AML-193 (cell line): ENCODE measurements around the gene SLC11A2.
"Not testable (repeated sequence)": the region's sequence is repeated elsewhere in the genome, so short reads cannot be mapped to it uniquely, and the experiment has no call there.

Source experiments
- DNase-seq, 2 experiments: peaks; one replicate each; lab custom pipeline; 2025; lab: John Stamatoyannopoulos, UW

SLC11A2 gene

GRCh38 chr12:51025338-51025835, 797 bp downstream of the SLC11A2 start:
- no peak for DNase-seq

- DNase-seq = no peak
Observed at GRCh38 chr12:51023625-51024382, 2.4 kb downstream of the SLC11A2 start.

- DNase-seq = no peak
Observed at GRCh38 chr12:51021694-51022093, 4.5 kb downstream of the SLC11A2 start.

GRCh38 chr12:51020448-51021182, 5.6 kb downstream of the SLC11A2 start:
- no peak for DNase-seq

GRCh38 chr12:51019927-51020326, 6.3 kb downstream of the SLC11A2 start:
- no peak for DNase-seq

GRCh38 chr12:51018956-51019355, 7.2 kb downstream of the SLC11A2 start:
- no peak for DNase-seq

- DNase-seq = no peak
Observed at GRCh38 chr12:51017452-51017851, 8.7 kb downstream of the SLC11A2 start.

- not testable (repeated sequence) for DNase-seq
Observed at GRCh38 chr12:51014467-51014866, 11.7 kb downstream of the SLC11A2 start.

- DNase-seq = no peak
Observed at GRCh38 chr12:51013441-51013840, 12.7 kb downstream of the SLC11A2 start.

GRCh38 chr12:51012570-51013236, 13.5 kb downstream of the SLC11A2 start:
- no peak for DNase-seq

GRCh38 chr12:51011955-51012354, 14.2 kb downstream of the SLC11A2 start:
- no peak for DNase-seq

- DNase-seq = peak; percentile 81 to 83
Observed at GRCh38 chr12:51009056-51009440, 17.1 kb downstream of the SLC11A2 start.

- DNase-seq = peak in 1 of 2 experiments; percentile 15
Observed at GRCh38 chr12:51008329-51009055, 17.7 kb downstream of the SLC11A2 start.

GRCh38 chr12:51005671-51006070, 20.5 kb downstream of the SLC11A2 start:
- no peak for DNase-seq

GRCh38 chr12:51005030-51005429, 21.2 kb downstream of the SLC11A2 start:
- no peak for DNase-seq

GRCh38 chr12:51004504-51004903, 21.7 kb downstream of the SLC11A2 start:
- no peak for DNase-seq

- DNase-seq = no peak
Observed at GRCh38 chr12:51001799-51002198, 24.4 kb downstream of the SLC11A2 start.

GRCh38 chr12:51000245-51000644, 25.9 kb downstream of the SLC11A2 start:
- DNase-seq = no peak

GRCh38 chr12:50999093-50999492, 27.1 kb downstream of the SLC11A2 start:
- DNase-seq = no peak

GRCh38 chr12:50992819-50993218, 33.4 kb downstream of the SLC11A2 start:
- DNase-seq = no peak

GRCh38 chr12:50991291-50991690, 34.9 kb downstream of the SLC11A2 start:
- no peak for DNase-seq

GRCh38 chr12:50990791-50991190, 35.4 kb downstream of the SLC11A2 start:
- DNase-seq = no peak
